NCI-H526 treated with DMSO at 0.1 percent for 48 hours (cell line): ENCODE measurements around the gene AP2A2.

Experiments
- DNase-seq: peaks from one replicate; lab custom pipeline; 2025; lab: John Stamatoyannopoulos, UW

Gene AP2A2

DNA sequence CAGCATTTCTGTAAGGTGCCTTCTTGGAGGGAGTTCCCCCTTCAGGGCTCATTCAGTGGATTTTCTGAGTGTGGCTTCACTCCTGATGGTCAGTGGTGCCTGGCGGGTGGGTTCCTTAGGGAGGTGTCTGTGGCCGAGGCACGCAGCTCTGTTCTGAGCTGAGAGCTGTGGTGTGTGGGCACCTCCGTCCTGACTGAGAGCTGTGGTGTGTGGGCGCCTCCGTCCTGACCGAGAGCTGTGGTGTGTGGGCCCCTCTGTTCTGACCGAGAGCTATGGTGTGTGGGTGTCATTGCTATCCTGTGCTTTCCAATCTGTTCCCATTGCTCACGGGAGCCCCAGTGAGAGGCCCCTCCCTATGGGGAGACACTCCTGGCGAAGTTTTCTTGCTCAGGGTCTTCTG is 71.0 kb downstream of the AP2A2 start:
- no peak for DNase-seq

- no peak for DNase-seq
Measured at GRCh38 chr11:997907-998306, 72.2 kb downstream of the AP2A2 start.

GRCh38 chr11:999009-999408 is 73.3 kb downstream of the AP2A2 start:
- DNase-seq = no peak

- DNase-seq = no peak
Measured at GRCh38 chr11:1000357-1001278, 74.9 kb downstream of the AP2A2 start.

GRCh38 chr11:1001617-1002405 is 76.1 kb downstream of the AP2A2 start:
- DNase-seq = no peak

GRCh38 chr11:1002406-1002984 is 76.8 kb downstream of the AP2A2 start:
- no peak for DNase-seq

GRCh38 chr11:1003159-1003558 is 77.5 kb downstream of the AP2A2 start:
- DNase-seq = no peak

DNA sequence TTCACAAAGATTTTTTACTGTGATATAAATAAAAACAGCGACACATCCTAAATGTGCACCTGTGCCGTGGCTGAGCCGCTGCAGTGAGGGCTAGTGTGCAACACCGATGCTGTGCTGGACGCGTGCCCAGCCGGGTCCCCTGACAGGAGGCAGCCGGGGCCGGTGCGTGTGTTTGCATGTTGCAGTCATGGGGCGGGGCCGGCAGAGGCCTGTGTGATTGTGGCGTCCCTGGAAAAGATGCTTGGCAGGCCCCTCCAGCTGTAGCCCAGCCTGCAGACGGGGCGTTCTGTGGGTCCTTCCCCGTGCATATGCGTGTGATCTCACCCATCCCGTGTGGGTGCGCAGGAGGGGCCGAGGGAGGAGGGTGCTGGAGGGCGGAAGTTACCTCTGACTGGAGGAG is 80.3 kb downstream of the AP2A2 start:
- DNase-seq = no peak

- no peak for DNase-seq
Measured at GRCh38 chr11:1006762-1007161, 81.1 kb downstream of the AP2A2 start.

- DNase-seq = no peak
Measured at GRCh38 chr11:1007279-1007678, 81.6 kb downstream of the AP2A2 start.

GRCh38 chr11:1008001-1008802 is 82.5 kb downstream of the AP2A2 start:
- no peak for DNase-seq

DNA sequence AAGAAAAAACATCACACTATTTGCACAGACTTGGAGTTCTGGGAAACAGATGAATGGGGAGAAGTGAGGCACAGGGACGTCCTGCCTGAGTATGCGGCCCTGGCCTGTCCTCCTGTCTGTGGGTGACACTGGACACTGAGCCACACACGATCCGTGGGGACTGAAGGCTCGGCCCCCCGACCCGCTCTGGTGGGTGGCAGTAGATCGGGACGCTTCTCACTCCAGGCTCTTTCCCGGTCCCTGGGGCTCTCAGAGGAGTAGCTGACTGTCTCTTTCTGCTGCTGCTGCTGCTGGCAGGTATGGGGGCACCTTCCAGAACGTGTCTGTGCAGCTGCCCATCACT is 83.1 kb downstream of the AP2A2 start:
- no peak for DNase-seq

DNA sequence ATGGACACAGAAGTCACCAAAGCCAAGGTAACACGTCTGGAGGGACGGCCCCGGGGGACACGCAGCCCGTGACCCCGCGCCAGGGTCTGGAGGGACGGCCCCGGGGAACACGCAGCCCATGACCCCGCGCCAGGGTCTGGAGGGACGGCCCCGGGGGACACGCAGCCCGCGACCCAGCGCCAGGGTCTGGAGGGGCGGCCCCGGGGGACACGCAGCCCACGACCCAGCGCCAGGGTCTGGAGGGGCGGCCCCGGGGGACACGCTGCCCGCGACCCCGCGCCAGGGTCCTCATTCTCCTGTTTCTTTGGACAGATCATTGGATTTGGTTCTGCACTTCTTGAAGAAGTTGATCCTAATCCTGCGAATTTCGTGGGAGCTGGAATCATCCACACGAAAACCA is 83.7 kb downstream of the AP2A2 start:
- DNase-seq = no peak

GRCh38 chr11:1009991-1010390 is 84.3 kb downstream of the AP2A2 start:
- DNase-seq = no peak

DNA sequence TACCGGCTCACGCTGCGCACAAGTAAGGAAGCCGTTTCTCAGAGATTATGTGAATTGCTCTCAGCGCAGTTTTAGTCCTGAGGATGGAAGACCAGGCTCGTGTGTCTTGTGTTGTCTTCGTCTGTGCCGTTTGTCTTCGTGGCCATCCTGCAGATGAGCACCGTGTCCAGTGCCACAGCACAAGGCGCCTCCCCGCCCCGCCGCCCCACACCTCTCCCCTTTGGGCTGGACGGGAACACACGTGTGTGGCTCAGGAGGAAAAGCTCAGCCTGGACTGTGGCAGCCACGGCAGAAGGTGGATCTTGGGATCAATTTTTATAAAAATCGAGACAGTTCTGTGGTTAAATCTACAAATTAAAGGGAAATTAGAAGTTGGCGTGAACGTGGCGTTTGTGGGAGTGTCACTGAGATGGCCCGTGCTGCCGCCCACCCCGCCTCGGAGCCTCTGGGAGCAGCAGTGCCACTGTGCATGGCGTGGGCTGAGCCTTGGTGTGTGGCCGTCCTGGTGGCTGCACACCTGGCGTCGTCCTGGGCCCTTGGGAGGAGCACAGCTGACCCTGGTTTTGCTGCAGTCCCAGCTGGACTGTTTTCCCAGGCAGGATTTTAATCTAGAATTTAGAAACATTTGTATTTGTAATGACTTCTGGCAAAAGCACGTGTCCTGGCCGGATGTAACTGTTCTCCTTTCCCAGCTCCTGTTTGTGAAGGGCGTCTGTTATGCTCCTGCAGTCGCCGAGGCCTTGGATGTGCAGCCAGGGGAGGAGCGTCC is 85.1 kb downstream of the AP2A2 start:
- no peak for DNase-seq

DNA sequence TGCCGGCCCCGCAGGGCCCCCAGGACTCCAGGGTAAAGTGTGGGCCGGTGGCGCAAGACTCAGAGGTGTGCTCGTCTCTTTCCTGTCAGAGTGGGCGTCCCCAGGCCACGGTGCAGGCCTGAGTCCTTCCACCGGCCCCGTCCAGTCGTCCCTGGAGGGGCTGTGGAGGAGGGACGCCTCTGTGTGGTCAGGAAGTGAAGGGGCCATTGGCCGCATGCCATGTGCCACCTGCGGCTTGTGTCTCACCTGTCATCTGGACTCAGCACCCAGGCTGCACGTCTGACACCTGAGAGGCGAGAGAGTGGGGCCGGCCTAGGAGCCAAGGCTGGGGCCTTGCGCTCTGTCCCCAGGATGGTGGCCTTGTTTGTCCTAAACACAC is 85.6 kb downstream of the AP2A2 start:
- DNase-seq = no peak

DNA sequence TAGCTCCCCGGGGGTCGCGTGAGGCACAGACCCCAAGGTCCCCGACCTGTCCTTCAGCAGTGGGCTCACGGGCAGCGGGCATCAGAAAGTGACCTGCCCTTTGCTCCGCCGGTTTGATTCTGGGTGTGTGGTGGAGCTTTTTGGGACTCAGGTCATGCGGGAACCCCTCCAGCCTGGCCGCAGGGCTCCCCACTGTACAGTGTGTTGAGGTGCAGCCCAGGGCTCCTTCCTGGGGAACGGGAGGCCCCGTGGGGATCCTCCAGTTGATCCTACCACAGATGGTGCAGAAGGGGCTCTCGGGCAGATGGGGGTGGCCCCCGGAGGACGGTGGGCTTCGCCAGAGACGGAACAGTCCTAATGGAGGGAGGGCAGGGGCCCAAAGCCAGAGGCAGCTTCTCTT is 86.6 kb downstream of the AP2A2 start:
- DNase-seq = no peak

GRCh38 chr11:1012740-1013630 is 87.3 kb downstream of the AP2A2 start:
- no peak for DNase-seq

DNA sequence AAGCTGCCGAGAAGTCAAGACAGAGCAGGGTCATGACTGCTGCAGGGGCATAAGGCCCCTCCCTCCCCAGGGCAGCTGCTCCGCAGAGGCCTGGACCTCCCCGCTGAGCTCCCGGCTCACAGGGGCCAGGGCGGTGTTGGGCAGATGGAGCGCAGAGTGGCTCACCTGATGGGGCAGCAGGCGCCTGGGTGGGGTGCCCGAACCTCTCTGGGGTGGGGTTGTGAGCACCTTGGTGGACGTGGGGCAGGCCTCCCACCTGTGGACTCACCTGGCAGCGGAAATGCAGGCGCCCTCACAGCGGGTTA is 87.9 kb downstream of the AP2A2 start:
- no peak for DNase-seq

DNA sequence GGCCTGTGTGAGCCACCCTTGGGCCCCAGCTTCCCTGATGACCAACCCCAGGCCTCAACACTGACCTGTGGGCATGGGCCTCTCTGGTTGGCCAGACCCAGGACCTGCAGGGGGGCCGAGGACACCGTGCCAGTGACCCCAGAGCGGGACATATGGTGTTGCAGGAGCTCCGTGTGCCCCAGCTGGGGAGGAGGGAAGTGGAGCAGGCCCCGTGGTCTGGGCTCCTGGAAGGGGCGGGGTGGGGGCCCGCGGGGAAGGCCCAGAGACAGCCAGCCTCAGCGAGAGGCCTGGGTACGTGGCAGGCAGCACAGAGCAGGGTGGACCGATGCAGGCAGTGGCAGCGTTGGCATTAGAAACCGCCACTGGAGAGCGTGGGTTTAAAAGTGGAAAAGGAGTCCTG is 88.6 kb downstream of the AP2A2 start:
- DNase-seq = no peak

- DNase-seq = no peak
Measured at GRCh38 chr11:1015064-1015463, 89.4 kb downstream of the AP2A2 start.
